HEK293 (cell line): ENCODE data around the gene TCF7L2.

Experiments
- BCL11A ChIP-seq: fragments of 450-650 bp; formaldehyde crosslinking; IDR thresholded peaks from 2 replicates; pipeline ENCODE4 v1.5.1; 2016; ENCODE audit warnings: low read depth, missing biosample characterization, missing genetic modification characterization
- GLI4 ChIP-seq: fragments of 450-650 bp; formaldehyde crosslinking; IDR thresholded peaks from 2 replicates; pipeline ENCODE4 v1.5.1; 2016; ENCODE audit warnings: missing biosample characterization, missing genetic modification characterization
- GLIS2 ChIP-seq: fragments of 450-650 bp; formaldehyde crosslinking; IDR thresholded peaks from 2 replicates; pipeline ENCODE4 v1.5.1; 2016; ENCODE audit warnings: missing biosample characterization, missing genetic modification characterization
- HIC1 ChIP-seq: fragments of 450-650 bp; formaldehyde crosslinking; IDR thresholded peaks from 2 replicates; pipeline ENCODE4 v1.5.1; 2016; ENCODE audit warnings: missing biosample characterization, missing genetic modification characterization
- HOXC10 ChIP-seq: sonication (generic); formaldehyde crosslinking; IDR thresholded peaks from 2 replicates; pipeline ENCODE4 v1.8.1; 2023; ENCODE audit warnings: mild to moderate bottlenecking, missing genetic modification reagents
- OSR2 ChIP-seq: fragments of 450-650 bp; formaldehyde crosslinking; IDR thresholded peaks from 2 replicates; pipeline ENCODE4 v1.5.1; 2016; ENCODE audit warnings: missing biosample characterization, missing genetic modification characterization
- SCRT2 ChIP-seq: fragments of 450-650 bp; formaldehyde crosslinking; IDR thresholded peaks from 2 replicates; pipeline ENCODE4 v1.5.1; 2016; ENCODE audit warnings: missing biosample characterization, missing genetic modification characterization
- SETDB1 ChIP-seq: IDR thresholded peaks from one replicate; pipeline ENCODE4 v1.6.1; 2017; ENCODE audit warnings: mild to moderate bottlenecking, low read length, moderate library complexity, mixed read lengths; ENCODE audit not compliant: insufficient read length
- TRIM28 ChIP-seq: IDR thresholded peaks from 2 replicates; pipeline ENCODE4 v1.6.1; 2011; ENCODE audit warnings: low read length, control low read depth, borderline replicate concordance
- YY1 ChIP-seq: fragments of 450-650 bp; formaldehyde crosslinking; IDR thresholded peaks from 2 replicates; pipeline ENCODE4 v1.5.1; 2018; ENCODE audit warnings: missing biosample characterization, missing genetic modification characterization
- ZNF121 ChIP-seq: fragments of 450-650 bp; formaldehyde crosslinking; IDR thresholded peaks from 2 replicates; pipeline ENCODE4 v1.5.1; 2016; ENCODE audit warnings: missing biosample characterization, missing genetic modification characterization
- ZNF16 ChIP-seq: fragments of 450-650 bp; formaldehyde crosslinking; IDR thresholded peaks from 2 replicates; pipeline ENCODE4 v1.5.1; 2016; ENCODE audit warnings: low read depth, missing biosample characterization, missing genetic modification characterization
- ZNF324 ChIP-seq: fragments of 450-650 bp; formaldehyde crosslinking; IDR thresholded peaks from 2 replicates; pipeline ENCODE4 v1.5.1; 2016; ENCODE audit warnings: missing biosample characterization, missing genetic modification characterization
- ZNF350 ChIP-seq: fragments of 450-650 bp; formaldehyde crosslinking; IDR thresholded peaks from 2 replicates; pipeline ENCODE4 v1.5.0; 2017; ENCODE audit warnings: missing biosample characterization, mild to moderate bottlenecking, missing genetic modification characterization
- ZNF366 ChIP-seq: fragments of 450-650 bp; formaldehyde crosslinking; conservative IDR thresholded peaks from 2 replicates; pipeline ENCODE4 v1.5.1; 2016; ENCODE audit warnings: missing biosample characterization, missing genetic modification characterization
- ZNF398 ChIP-seq: fragments of 450-650 bp; formaldehyde crosslinking; IDR thresholded peaks from 2 replicates; pipeline ENCODE4 v1.5.1; 2017; ENCODE audit warnings: missing biosample characterization, missing genetic modification characterization
- ZNF48 ChIP-seq: fragments of 450-650 bp; formaldehyde crosslinking; IDR thresholded peaks from 2 replicates; pipeline ENCODE4 v1.5.1; 2016; ENCODE audit warnings: missing biosample characterization, missing genetic modification characterization
- ZNF510 ChIP-seq: fragments of 450-650 bp; formaldehyde crosslinking; IDR thresholded peaks from 2 replicates; pipeline ENCODE4 v1.5.1; 2018; ENCODE audit warnings: mild to moderate bottlenecking, missing genetic modification characterization, missing biosample characterization; ENCODE audit not compliant: insufficient replicate concordance
- ZNF514 ChIP-seq: fragments of 450-650 bp; formaldehyde crosslinking; IDR thresholded peaks from 2 replicates; pipeline ENCODE4 v1.5.1; 2016; ENCODE audit warnings: missing biosample characterization, missing genetic modification characterization
- ZNF549 ChIP-seq: fragments of 450-650 bp; IDR thresholded peaks from 2 replicates; pipeline ENCODE4 v1.5.1; 2018; ENCODE audit warnings: missing biosample characterization, missing genetic modification characterization, mild to moderate bottlenecking, inconsistent platforms, moderate library complexity
- ZNF624 ChIP-seq: fragments of 450-650 bp; formaldehyde crosslinking; IDR thresholded peaks from 2 replicates; pipeline ENCODE4 v1.5.1; 2017; ENCODE audit warnings: missing biosample characterization, missing genetic modification characterization
- ZNF629 ChIP-seq: fragments of 450-650 bp; formaldehyde crosslinking; IDR thresholded peaks from 2 replicates; pipeline ENCODE4 v1.5.1; 2017; ENCODE audit warnings: missing biosample characterization, missing genetic modification characterization
- ZNF830 ChIP-seq: fragments of 450-650 bp; IDR thresholded peaks from 2 replicates; pipeline ENCODE4 v1.5.0; 2018; ENCODE audit warnings: missing biosample characterization, missing genetic modification characterization, low read depth, mild to moderate bottlenecking, moderate library complexity
- ZNF843 ChIP-seq: fragments of 450-650 bp; formaldehyde crosslinking; IDR thresholded peaks from 2 replicates; pipeline ENCODE4 v1.5.1; 2016; ENCODE audit warnings: missing biosample characterization, missing genetic modification characterization
- TF ChIP-seq, protein P1 (sequence below): fragments of 450-650 bp; formaldehyde crosslinking; IDR thresholded peaks from 2 replicates; pipeline ENCODE4 v1.5.1; 2016; ENCODE audit warnings: missing biosample characterization, missing genetic modification characterization
- TF ChIP-seq, protein P2 (sequence below): fragments of 450-650 bp; formaldehyde crosslinking; conservative IDR thresholded peaks from 2 replicates; pipeline ENCODE4 v1.5.1; 2016; ENCODE audit warnings: low read depth, missing biosample characterization, missing genetic modification characterization
- TF ChIP-seq, protein P3 (sequence below): fragments of 450-650 bp; formaldehyde crosslinking; IDR thresholded peaks from 2 replicates; pipeline ENCODE4 v1.5.1; 2016; ENCODE audit warnings: missing biosample characterization, missing genetic modification characterization
- TF ChIP-seq, protein P4 (sequence below): fragments of 450-650 bp; formaldehyde crosslinking; IDR thresholded peaks from 2 replicates; pipeline ENCODE4 v1.5.1; 2016; ENCODE audit warnings: missing biosample characterization, missing genetic modification characterization

TCF7L2 gene

GRCh38 chr10:112963835-112964234, 13.8 kb downstream of the TCF7L2 start (continued):
- TF ChIP-seq GLI4 (tag by site-specific recombination) = no peak
- no peak for TF ChIP-seq HIC1
- TF ChIP-seq, protein P1, sequence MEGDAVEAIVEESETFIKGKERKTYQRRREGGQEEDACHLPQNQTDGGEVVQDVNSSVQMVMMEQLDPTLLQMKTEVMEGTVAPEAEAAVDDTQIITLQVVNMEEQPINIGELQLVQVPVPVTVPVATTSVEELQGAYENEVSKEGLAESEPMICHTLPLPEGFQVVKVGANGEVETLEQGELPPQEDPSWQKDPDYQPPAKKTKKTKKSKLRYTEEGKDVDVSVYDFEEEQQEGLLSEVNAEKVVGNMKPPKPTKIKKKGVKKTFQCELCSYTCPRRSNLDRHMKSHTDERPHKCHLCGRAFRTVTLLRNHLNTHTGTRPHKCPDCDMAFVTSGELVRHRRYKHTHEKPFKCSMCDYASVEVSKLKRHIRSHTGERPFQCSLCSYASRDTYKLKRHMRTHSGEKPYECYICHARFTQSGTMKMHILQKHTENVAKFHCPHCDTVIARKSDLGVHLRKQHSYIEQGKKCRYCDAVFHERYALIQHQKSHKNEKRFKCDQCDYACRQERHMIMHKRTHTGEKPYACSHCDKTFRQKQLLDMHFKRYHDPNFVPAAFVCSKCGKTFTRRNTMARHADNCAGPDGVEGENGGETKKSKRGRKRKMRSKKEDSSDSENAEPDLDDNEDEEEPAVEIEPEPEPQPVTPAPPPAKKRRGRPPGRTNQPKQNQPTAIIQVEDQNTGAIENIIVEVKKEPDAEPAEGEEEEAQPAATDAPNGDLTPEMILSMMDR (tag by site-specific recombination) = no peak
- TF ChIP-seq BCL11A (tag by site-specific recombination) = 0 out of 2 replicates have a peak, but pooled peaks have one; percentile 25
- no peak for TF ChIP-seq OSR2 (tag by site-specific recombination)
- no peak for TF ChIP-seq ZNF830 (tag by site-specific recombination)
- TF ChIP-seq ZNF510 = no peak
- TF ChIP-seq, protein P2, sequence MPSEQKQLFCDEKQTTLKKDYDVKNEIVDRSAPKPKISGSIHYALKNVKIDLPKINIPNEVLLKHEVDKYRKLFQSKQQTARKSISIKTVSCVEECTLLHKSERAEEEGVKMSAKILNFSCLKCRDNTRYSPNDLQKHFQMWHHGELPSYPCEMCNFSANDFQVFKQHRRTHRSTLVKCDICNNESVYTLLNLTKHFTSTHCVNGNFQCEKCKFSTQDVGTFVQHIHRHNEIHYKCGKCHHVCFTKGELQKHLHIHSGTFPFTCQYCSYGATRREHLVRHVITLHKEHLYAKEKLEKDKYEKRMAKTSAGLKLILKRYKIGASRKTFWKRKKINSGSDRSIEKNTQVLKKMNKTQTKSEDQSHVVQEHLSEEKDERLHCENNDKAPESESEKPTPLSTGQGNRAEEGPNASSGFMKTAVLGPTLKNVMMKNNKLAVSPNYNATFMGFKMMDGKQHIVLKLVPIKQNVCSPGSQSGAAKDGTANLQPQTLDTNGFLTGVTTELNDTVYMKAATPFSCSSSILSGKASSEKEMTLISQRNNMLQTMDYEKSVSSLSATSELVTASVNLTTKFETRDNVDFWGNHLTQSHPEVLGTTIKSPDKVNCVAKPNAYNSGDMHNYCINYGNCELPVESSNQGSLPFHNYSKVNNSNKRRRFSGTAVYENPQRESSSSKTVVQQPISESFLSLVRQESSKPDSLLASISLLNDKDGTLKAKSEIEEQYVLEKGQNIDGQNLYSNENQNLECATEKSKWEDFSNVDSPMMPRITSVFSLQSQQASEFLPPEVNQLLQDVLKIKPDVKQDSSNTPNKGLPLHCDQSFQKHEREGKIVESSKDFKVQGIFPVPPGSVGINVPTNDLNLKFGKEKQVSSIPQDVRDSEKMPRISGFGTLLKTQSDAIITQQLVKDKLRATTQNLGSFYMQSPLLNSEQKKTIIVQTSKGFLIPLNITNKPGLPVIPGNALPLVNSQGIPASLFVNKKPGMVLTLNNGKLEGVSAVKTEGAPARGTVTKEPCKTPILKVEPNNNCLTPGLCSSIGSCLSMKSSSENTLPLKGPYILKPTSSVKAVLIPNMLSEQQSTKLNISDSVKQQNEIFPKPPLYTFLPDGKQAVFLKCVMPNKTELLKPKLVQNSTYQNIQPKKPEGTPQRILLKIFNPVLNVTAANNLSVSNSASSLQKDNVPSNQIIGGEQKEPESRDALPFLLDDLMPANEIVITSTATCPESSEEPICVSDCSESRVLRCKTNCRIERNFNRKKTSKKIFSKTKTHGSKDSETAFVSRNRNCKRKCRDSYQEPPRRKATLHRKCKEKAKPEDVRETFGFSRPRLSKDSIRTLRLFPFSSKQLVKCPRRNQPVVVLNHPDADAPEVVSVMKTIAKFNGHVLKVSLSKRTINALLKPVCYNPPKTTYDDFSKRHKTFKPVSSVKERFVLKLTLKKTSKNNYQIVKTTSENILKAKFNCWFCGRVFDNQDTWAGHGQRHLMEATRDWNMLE (tag by site-specific recombination) = no peak
- no peak for TF ChIP-seq ZNF48 (tag by site-specific recombination)
- TF ChIP-seq, protein P3, sequence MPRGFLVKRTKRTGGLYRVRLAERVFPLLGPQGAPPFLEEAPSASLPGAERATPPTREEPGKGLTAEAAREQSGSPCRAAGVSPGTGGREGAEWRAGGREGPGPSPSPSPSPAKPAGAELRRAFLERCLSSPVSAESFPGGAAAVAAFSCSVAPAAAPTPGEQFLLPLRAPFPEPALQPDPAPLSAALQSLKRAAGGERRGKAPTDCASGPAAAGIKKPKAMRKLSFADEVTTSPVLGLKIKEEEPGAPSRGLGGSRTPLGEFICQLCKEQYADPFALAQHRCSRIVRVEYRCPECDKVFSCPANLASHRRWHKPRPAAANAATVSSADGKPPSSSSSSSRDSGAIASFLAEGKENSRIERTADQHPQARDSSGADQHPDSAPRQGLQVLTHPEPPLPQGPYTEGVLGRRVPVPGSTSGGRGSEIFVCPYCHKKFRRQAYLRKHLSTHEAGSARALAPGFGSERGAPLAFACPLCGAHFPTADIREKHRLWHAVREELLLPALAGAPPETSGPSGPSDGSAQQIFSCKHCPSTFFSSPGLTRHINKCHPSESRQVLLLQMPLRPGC (tag by site-specific recombination) = no peak
- no peak for TF ChIP-seq ZNF324 (tag by site-specific recombination)
- peak; percentile 60 for TF ChIP-seq SCRT2 (tag by site-specific recombination)
- TF ChIP-seq ZNF629 (tag by site-specific recombination) = 0 out of 2 replicates have a peak, but pooled peaks have one; percentile 29
- peak; percentile 48 for TF ChIP-seq ZNF366 (tag by site-specific recombination)
- no peak for TF ChIP-seq SETDB1
- no peak for TF ChIP-seq HOXC10 (CRISPR knock-in tag)
- no peak for TF ChIP-seq YY1 (tag by site-specific recombination)
- no peak for TF ChIP-seq ZNF549
- no peak for TF ChIP-seq ZNF843 (tag by site-specific recombination)
- no peak for TF ChIP-seq GLIS2 (tag by site-specific recombination)
- TF ChIP-seq ZNF350 = no peak
- no peak for TF ChIP-seq ZNF514 (tag by site-specific recombination)
- TF ChIP-seq, protein P4, sequence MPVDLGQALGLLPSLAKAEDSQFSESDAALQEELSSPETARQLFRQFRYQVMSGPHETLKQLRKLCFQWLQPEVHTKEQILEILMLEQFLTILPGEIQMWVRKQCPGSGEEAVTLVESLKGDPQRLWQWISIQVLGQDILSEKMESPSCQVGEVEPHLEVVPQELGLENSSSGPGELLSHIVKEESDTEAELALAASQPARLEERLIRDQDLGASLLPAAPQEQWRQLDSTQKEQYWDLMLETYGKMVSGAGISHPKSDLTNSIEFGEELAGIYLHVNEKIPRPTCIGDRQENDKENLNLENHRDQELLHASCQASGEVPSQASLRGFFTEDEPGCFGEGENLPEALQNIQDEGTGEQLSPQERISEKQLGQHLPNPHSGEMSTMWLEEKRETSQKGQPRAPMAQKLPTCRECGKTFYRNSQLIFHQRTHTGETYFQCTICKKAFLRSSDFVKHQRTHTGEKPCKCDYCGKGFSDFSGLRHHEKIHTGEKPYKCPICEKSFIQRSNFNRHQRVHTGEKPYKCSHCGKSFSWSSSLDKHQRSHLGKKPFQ (tag by site-specific recombination) = no peak
- no peak for TF ChIP-seq ZNF121 (tag by site-specific recombination)
- TF ChIP-seq TRIM28 = no peak
- TF ChIP-seq ZNF624 (tag by site-specific recombination) = no peak
- TF ChIP-seq ZNF16 = no peak
- no peak for TF ChIP-seq ZNF398 (tag by site-specific recombination)
